GM13976 (cell line): ENCODE data around the gene HTR1E.

Source experiments
- DNase-seq: peaks from one replicate; pipeline ENCODE4 v3.0.0; 2012; ENCODE audit warnings: low spot score
- CTCF ChIP-seq: IDR thresholded peaks from 2 replicates; pipeline ENCODE4 v1.5.1; 2012; ENCODE audit warnings: borderline replicate concordance, mild to moderate bottlenecking; ENCODE audit not compliant: insufficient read depth; ENCODE audit errors: extremely low read depth, missing control alignments, control extremely low read depth
- in situ Hi-C: fragments of 300-500 bp; cut with MboI; formaldehyde crosslinking; loops from one replicate; pipeline ENCODE4 v1.12.0; 2022; ENCODE audit warnings: low sequenced_read_pairs, mixed read lengths, inconsistent platforms; ENCODE audit not compliant: unreplicated experiment

HTR1E gene

GRCh38 chr6:87053312-87053711 is 116.0 kb downstream of the HTR1E start:
- DNase-seq = no peak
- no peak for TF ChIP-seq CTCF
- in situ Hi-C loops = loop anchor here (25.0 kb wide), 1 partner anchor 334 kb away; no protein-coding TSS in a partner anchor

- in situ Hi-C loops = loop anchor here (25.0 kb wide), 1 partner anchor 333 kb away; no protein-coding TSS in a partner anchor
Measured at GRCh38 chr6:87054143-87054833, 117.0 kb downstream of the HTR1E start.

GRCh38 chr6:87059943-87060342 is 122.6 kb downstream of the HTR1E start:
- in situ Hi-C loops = loop anchor here (25.0 kb wide), 1 partner anchor 327 kb away; no protein-coding TSS in a partner anchor
- no peak for TF ChIP-seq CTCF

More at GRCh38 chr6:87054143-87054833, 117.0 kb downstream of the HTR1E start:
- TF ChIP-seq CTCF = no peak
- DNase-seq = no peak

GRCh38 chr6:87065117-87065516 is 127.8 kb downstream of the HTR1E start:
- no peak for TF ChIP-seq CTCF
- no peak for DNase-seq
- in situ Hi-C loops = loop anchor here (25.0 kb wide), 1 partner anchor 322 kb away; no protein-coding TSS in a partner anchor

More at GRCh38 chr6:87059943-87060342, 122.6 kb downstream of the HTR1E start:
- DNase-seq = no peak
